Ascending aorta (tissue), 2 donors: ENCODE results near the gene GOSR1. TPM values are rescaled to one million over a fixed set of nuclear protein-coding genes. Genes with fewer than 3 reads are reported as not detected.
"Not testable (repeated sequence)": the region's sequence is repeated elsewhere in the genome, so short reads cannot be mapped to it uniquely, and the experiment has no call there.

ENCODE experiments used
- DNase-seq, 2 donors: peaks; one replicate each; pipeline ENCODE4 v3.0.0-alpha.2; 2019; ENCODE audit warnings: low spot score in 2 of 2
- H3K27ac ChIP-seq, 2 donors: fragments of 200-600 bp; sonication (generic); one replicate each; pipeline ENCODE4 v1.5.1; 2016 to 2017; ENCODE audit warnings: mild to moderate bottlenecking in 1 of 2
- H3K27me3 ChIP-seq: fragments of 200-600 bp; sonication (generic); one replicate; pipeline ENCODE4 v1.5.1; 2017
- H3K36me3 ChIP-seq, 2 donors: fragments of 200-600 bp; sonication (generic); one replicate each; pipeline ENCODE4 v1.5.1; 2016
- H3K4me1 ChIP-seq, 2 donors: fragments of 200-600 bp; sonication (generic); one replicate each; pipeline ENCODE4 v1.5.1; 2016 to 2017; ENCODE audit warnings: mild to moderate bottlenecking in 1 of 2
- H3K4me3 ChIP-seq, 2 donors: fragments of 200-600 bp; sonication (generic); one replicate each; pipeline ENCODE4 v1.5.1; 2016 to 2017; ENCODE audit warnings: mild to moderate bottlenecking in 1 of 2
- H3K9me3 ChIP-seq, 2 donors: fragments of 200-600 bp; sonication (generic); one replicate each; pipeline ENCODE4 v1.5.1; 2016
- CTCF ChIP-seq, 3 experiments: fragments of 200-600 bp in 2 of 3; fragments of 450-650 bp in 1 of 3; sonication (generic) in 2 of 3; IDR thresholded peaks; one replicate each; pipeline ENCODE4 v1.5.1; 2016 to 2019; ENCODE audit warnings: antibody characterized with exemption in 3 of 3, mild to moderate bottlenecking in 1 of 3, moderate library complexity in 1 of 3
- intact Hi-C: fragments of 100-400 bp; cut with DNase I; formaldehyde crosslinking; loops from one replicate; pipeline ENCODE4 v1.15.1; 2023
- total RNA-seq: library from RNA; depleted of rRNA; stranded (reverse); fragments of >200 nt; gene quantifications from one replicate; pipeline ENCODE4 v1.1.0, GENCODE V29; 2016

Gene GOSR1
- total RNA-seq, 1 donor from 2014 or later = 33.0 TPM

GRCh38 chr17:30526401-30526800 is 49.2 kb downstream of the GOSR1 start:
- TF ChIP-seq CTCF (IDR thresholded peaks at IDR 0.05) = no peak
- H3K9me3 ChIP-seq = no peaks in the 10 kb centered on the region
- intact Hi-C loops = no loop called here

GRCh38 chr17:30528701-30529100 is 51.5 kb downstream of the GOSR1 start:
- intact Hi-C loops, DNase-seq: not testable (repeated sequence)

More at GRCh38 chr17:30526401-30526800, 49.2 kb downstream of the GOSR1 start:
- no peak overlapping the region for H3K4me3 ChIP-seq
- no peak overlapping the region for H3K27ac ChIP-seq
- H3K27me3 ChIP-seq = no peaks in the 10 kb centered on the region
- H3K4me1 ChIP-seq = peaks cover 0 to 3% of the 10 kb centered on the region in 2 donors
- peaks cover 18 to 28% of the 10 kb centered on the region in 2 donors for H3K36me3 ChIP-seq
- DNase-seq = no peak

GRCh38 chr17:30530346-30531025 is 53.3 kb downstream of the GOSR1 start:
- no peak overlapping the region for H3K27ac ChIP-seq
- DNase-seq = no peak
- peaks cover 6 to 10% of the 10 kb centered on the region in 2 donors for H3K36me3 ChIP-seq
- intact Hi-C loops = no loop called here
- H3K4me1 ChIP-seq = no peaks in the 10 kb centered on the region
- H3K4me3 ChIP-seq = no peak overlapping the region
- H3K9me3 ChIP-seq = no peaks in the 10 kb centered on the region
- no peak for TF ChIP-seq CTCF (IDR thresholded peaks at IDR 0.05)
- H3K27me3 ChIP-seq = no peaks in the 10 kb centered on the region

More at GRCh38 chr17:30528701-30529100, 51.5 kb downstream of the GOSR1 start:
- peaks cover 6 to 10% of the 10 kb centered on the region in 2 donors for H3K36me3 ChIP-seq
- H3K4me1 ChIP-seq, H3K27ac ChIP-seq, H3K27me3 ChIP-seq, H3K4me3 ChIP-seq, H3K9me3 ChIP-seq: not testable (repeated sequence)

- TF ChIP-seq CTCF (IDR thresholded peaks at IDR 0.05) = no peak
- Histone ChIP-seq H3K4me3 (no peak overlapping the region), H3K36me3 (peaks cover 6 to 10% of the 10 kb centered on the region in 2 donors), H3K27me3 (no peaks in the 10 kb centered on the region), H3K9me3 (no peaks in the 10 kb centered on the region), H3K4me1 (no peaks in the 10 kb centered on the region), H3K27ac (no peak overlapping the region)
- DNase-seq = no peak
- intact Hi-C loops = no loop called here
Measured at GRCh38 chr17:30532871-30533270, 55.7 kb downstream of the GOSR1 start.

GRCh38 chr17:30534298-30534697 is 57.1 kb downstream of the GOSR1 start:
- H3K4me1 ChIP-seq = no peaks in the 10 kb centered on the region
- no peak for DNase-seq
- no peak for TF ChIP-seq CTCF (IDR thresholded peaks at IDR 0.05)
- intact Hi-C loops = no loop called here
- H3K9me3 ChIP-seq = no peaks in the 10 kb centered on the region
- no peaks in the 10 kb centered on the region for H3K27me3 ChIP-seq
- H3K36me3 ChIP-seq = peaks cover 6 to 10% of the 10 kb centered on the region in 2 donors
- H3K27ac ChIP-seq = no peak overlapping the region
- no peak overlapping the region for H3K4me3 ChIP-seq

- intact Hi-C loops = no loop called here
- no peak overlapping the region for H3K4me3 ChIP-seq
- no peaks in the 10 kb centered on the region for H3K9me3 ChIP-seq
- no peaks in the 10 kb centered on the region for H3K27me3 ChIP-seq
- peaks cover 1 to 10% of the 10 kb centered on the region in 2 donors for H3K36me3 ChIP-seq
- no peaks in the 10 kb centered on the region for H3K4me1 ChIP-seq
- DNase-seq = no peak
- H3K27ac ChIP-seq = no peak overlapping the region
- no peak for TF ChIP-seq CTCF (IDR thresholded peaks at IDR 0.05)
Measured at GRCh38 chr17:30534938-30535921, 58.0 kb downstream of the GOSR1 start.

- DNase-seq, intact Hi-C loops: not testable (repeated sequence)
Measured at GRCh38 chr17:30536846-30537245, 59.6 kb downstream of the GOSR1 start.

GRCh38 chr17:30537667-30538066 is 60.5 kb downstream of the GOSR1 start:
- H3K4me1 ChIP-seq, H3K27ac ChIP-seq, H3K4me3 ChIP-seq, H3K36me3 ChIP-seq, H3K27me3 ChIP-seq, H3K9me3 ChIP-seq, intact Hi-C loops, DNase-seq: not testable (repeated sequence)

More at GRCh38 chr17:30536846-30537245, 59.6 kb downstream of the GOSR1 start:
- not testable (repeated sequence) for H3K4me3 ChIP-seq, H3K27ac ChIP-seq, H3K4me1 ChIP-seq, H3K27me3 ChIP-seq, H3K9me3 ChIP-seq, H3K36me3 ChIP-seq
